SK-N-SH treated with all-trans-retinoic acid at 6 μM for 48 hours (cell line): ENCODE results near the gene UBXN11.

ENCODE experiments used
- ATAC-seq: fragments of 200-7000 bp; cut with Tn5 transposase; 3 replicates; pipeline ENCODE4 v1.9.1; 2020; ENCODE audit warnings: mild to moderate bottlenecking, moderate library complexity
- ARNTL ChIP-seq: fragments of 450-650 bp; formaldehyde crosslinking; IDR thresholded peaks from 2 replicates; pipeline ENCODE4 v1.5.0; 2020; ENCODE audit warnings: low read depth, mild to moderate bottlenecking, moderate library complexity, borderline replicate concordance
- CSDC2 ChIP-seq: fragments of 250-450 bp; sonication (Bioruptor Pico); IDR thresholded peaks from 2 replicates; pipeline ENCODE4 v1.5.0; 2020; ENCODE audit warnings: mild to moderate bottlenecking, moderate library complexity
- ESRRG ChIP-seq: fragments of 250-450 bp; sonication (Bioruptor Pico); IDR thresholded peaks from 2 replicates; pipeline ENCODE4 v1.6.1; 2021; ENCODE audit warnings: mild to moderate bottlenecking
- GLIS3 ChIP-seq: fragments of 250-450 bp; sonication (Bioruptor Pico); IDR thresholded peaks from 2 replicates; pipeline ENCODE4 v1.5.0; 2020; ENCODE audit warnings: mild to moderate bottlenecking, moderate library complexity
- ISL1 ChIP-seq: fragments of 250-450 bp; sonication (Bioruptor Pico); IDR thresholded peaks from 2 replicates; pipeline ENCODE4 v2.1.2; 2022; ENCODE audit warnings: mild to moderate bottlenecking, moderate library complexity
- OSR1 ChIP-seq: fragments of 250-450 bp; sonication (Bioruptor Pico); IDR thresholded peaks from 2 replicates; pipeline ENCODE4 v1.8.0; 2022; ENCODE audit warnings: moderate library complexity, mild to moderate bottlenecking, inconsistent platforms
- PPARA ChIP-seq: fragments of 250-450 bp; sonication (Bioruptor Pico); IDR thresholded peaks from 2 replicates; pipeline ENCODE4 v1.5.0; 2020; ENCODE audit warnings: mild to moderate bottlenecking, borderline replicate concordance
- RARB ChIP-seq: fragments of 250-450 bp; sonication (Bioruptor Pico); IDR thresholded peaks from 2 replicates; pipeline ENCODE4 v1.8.0; 2021; ENCODE audit warnings: mild to moderate bottlenecking, moderate library complexity
- SNAI2 ChIP-seq: fragments of 250-450 bp; sonication (Bioruptor Pico); IDR thresholded peaks from 2 replicates; pipeline ENCODE4 v1.5.0; 2020; ENCODE audit warnings: mild to moderate bottlenecking, moderate library complexity
- TCF4 ChIP-seq: fragments of 250-450 bp; sonication (Bioruptor Pico); IDR thresholded peaks from 2 replicates; pipeline ENCODE4 v1.8.0; 2021; ENCODE audit warnings: mild to moderate bottlenecking, moderate library complexity, borderline replicate concordance
- TOX ChIP-seq: fragments of 250-450 bp; sonication (Bioruptor Pico); IDR thresholded peaks from 2 replicates; pipeline ENCODE4 v1.8.0; 2021; ENCODE audit warnings: mild to moderate bottlenecking, moderate library complexity, borderline replicate concordance
- ZFP3 ChIP-seq: fragments of 250-450 bp; sonication (Bioruptor Pico); IDR thresholded peaks from 2 replicates; pipeline ENCODE4 v1.5.0; 2020; ENCODE audit warnings: mild to moderate bottlenecking, moderate library complexity
- ZNF70 ChIP-seq: fragments of 450-650 bp; formaldehyde crosslinking; IDR thresholded peaks from 2 replicates; pipeline ENCODE4 v1.5.0; 2020; ENCODE audit warnings: mild to moderate bottlenecking, moderate library complexity
- ZNF8 ChIP-seq: fragments of 450-650 bp; formaldehyde crosslinking; IDR thresholded peaks from 2 replicates; pipeline ENCODE4 v1.5.0; 2020; ENCODE audit warnings: mild to moderate bottlenecking, moderate library complexity
- TF ChIP-seq, protein P1 (sequence below): fragments of 250-450 bp; sonication (Bioruptor Pico); IDR thresholded peaks from 2 replicates; pipeline ENCODE4 v1.5.1; 2021; ENCODE audit warnings: mild to moderate bottlenecking, moderate library complexity
- TF ChIP-seq, protein P2 (sequence below): fragments of 250-450 bp; sonication (Bioruptor Pico); IDR thresholded peaks from 2 replicates; pipeline ENCODE4 v1.5.1; 2020; ENCODE audit warnings: low read depth, mild to moderate bottlenecking, moderate library complexity
- TF ChIP-seq, protein P3 (sequence below): fragments of 250-450 bp; sonication (Bioruptor Pico); IDR thresholded peaks from 2 replicates; pipeline ENCODE4 v1.8.0; 2021; ENCODE audit warnings: low read depth, mild to moderate bottlenecking, moderate library complexity, borderline replicate concordance
- TF ChIP-seq, protein P4 (sequence below): fragments of 250-450 bp; sonication (Bioruptor Pico); IDR thresholded peaks from 2 replicates; pipeline ENCODE4 v1.5.0; 2020; ENCODE audit warnings: mild to moderate bottlenecking, moderate library complexity

Gene UBXN11

DNA sequence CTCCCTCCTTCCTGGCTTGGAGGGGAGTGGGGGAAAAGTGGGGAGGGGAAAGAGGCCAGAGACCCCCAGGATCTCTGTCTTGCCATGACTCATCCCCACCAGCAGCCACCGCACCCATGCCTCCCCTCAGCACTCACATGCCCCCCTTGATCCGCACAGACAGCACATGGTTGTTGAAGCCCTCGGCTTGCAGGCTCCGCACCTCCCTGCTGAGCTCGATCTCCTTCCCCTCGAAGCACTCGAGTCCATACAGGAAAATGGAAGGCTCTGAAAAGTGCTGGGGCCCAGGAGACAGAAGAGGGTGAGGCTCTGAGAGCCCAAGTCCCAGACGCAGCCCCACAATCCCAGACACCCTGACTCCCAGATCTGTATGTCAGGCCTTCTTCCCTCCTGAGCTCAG is 22.2 kb upstream of the UBXN11 start:
- no peak for ATAC-seq
- TF ChIP-seq CSDC2 (CRISPR knock-in tag): no peak
- TF ChIP-seq, protein P1, sequence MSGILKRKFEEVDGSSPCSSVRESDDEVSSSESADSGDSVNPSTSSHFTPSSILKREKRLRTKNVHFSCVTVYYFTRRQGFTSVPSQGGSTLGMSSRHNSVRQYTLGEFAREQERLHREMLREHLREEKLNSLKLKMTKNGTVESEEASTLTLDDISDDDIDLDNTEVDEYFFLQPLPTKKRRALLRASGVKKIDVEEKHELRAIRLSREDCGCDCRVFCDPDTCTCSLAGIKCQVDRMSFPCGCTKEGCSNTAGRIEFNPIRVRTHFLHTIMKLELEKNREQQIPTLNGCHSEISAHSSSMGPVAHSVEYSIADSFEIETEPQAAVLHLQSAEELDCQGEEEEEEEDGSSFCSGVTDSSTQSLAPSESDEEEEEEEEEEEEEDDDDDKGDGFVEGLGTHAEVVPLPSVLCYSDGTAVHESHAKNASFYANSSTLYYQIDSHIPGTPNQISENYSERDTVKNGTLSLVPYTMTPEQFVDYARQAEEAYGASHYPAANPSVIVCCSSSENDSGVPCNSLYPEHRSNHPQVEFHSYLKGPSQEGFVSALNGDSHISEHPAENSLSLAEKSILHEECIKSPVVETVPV: no peak
- TF ChIP-seq ZFP3 (CRISPR knock-in tag): no peak
- TF ChIP-seq ESRRG (CRISPR knock-in tag): no peak
- no peak for TF ChIP-seq GLIS3 (CRISPR knock-in tag)
- TF ChIP-seq, all 23 proteins: peak for 0

DNA sequence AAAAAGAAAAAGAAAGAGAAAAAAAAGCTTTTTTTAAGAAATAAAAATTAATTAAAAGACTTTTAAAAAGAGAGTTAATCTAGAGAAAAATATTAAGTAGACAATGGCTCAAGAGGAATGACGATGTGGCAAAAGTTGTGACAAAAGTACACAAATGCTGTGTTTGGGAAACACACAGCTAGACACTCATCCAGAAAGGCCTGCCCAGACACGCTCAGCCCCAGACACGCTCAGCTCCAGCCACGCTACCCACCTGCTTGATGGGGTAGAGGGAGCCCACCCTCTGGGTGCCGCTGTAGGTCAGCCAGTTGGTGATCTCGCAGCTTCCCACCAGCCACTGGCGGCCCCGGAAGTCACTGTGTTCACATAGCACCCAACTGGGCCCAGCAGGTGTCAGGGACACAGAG is 21.5 kb upstream of the UBXN11 start:
- TF ChIP-seq, protein P2, sequence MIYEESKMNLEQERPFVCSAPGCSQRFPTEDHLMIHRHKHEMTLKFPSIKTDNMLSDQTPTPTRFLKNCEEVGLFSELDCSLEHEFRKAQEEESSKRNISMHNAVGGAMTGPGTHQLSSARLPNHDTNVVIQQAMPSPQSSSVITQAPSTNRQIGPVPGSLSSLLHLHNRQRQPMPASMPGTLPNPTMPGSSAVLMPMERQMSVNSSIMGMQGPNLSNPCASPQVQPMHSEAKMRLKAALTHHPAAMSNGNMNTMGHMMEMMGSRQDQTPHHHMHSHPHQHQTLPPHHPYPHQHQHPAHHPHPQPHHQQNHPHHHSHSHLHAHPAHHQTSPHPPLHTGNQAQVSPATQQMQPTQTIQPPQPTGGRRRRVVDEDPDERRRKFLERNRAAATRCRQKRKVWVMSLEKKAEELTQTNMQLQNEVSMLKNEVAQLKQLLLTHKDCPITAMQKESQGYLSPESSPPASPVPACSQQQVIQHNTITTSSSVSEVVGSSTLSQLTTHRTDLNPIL (CRISPR knock-in tag): no peak
- TF ChIP-seq, protein P3, sequence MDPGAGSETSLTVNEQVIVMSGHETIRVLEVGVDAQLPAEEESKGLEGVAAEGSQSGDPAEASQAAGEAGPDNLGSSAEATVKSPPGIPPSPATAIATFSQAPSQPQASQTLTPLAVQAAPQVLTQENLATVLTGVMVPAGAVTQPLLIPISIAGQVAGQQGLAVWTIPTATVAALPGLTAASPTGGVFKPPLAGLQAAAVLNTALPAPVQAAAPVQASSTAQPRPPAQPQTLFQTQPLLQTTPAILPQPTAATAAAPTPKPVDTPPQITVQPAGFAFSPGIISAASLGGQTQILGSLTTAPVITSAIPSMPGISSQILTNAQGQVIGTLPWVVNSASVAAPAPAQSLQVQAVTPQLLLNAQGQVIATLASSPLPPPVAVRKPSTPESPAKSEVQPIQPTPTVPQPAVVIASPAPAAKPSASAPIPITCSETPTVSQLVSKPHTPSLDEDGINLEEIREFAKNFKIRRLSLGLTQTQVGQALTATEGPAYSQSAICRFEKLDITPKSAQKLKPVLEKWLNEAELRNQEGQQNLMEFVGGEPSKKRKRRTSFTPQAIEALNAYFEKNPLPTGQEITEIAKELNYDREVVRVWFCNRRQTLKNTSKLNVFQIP (CRISPR knock-in tag): no peak
- TF ChIP-seq GLIS3 (CRISPR knock-in tag) (no peak), RARB (CRISPR knock-in tag) (no peak), TOX (CRISPR knock-in tag) (no peak), OSR1 (CRISPR knock-in tag) (no peak)
- TF ChIP-seq, all 23 proteins: peak for 0
- no peak for ATAC-seq

DNA sequence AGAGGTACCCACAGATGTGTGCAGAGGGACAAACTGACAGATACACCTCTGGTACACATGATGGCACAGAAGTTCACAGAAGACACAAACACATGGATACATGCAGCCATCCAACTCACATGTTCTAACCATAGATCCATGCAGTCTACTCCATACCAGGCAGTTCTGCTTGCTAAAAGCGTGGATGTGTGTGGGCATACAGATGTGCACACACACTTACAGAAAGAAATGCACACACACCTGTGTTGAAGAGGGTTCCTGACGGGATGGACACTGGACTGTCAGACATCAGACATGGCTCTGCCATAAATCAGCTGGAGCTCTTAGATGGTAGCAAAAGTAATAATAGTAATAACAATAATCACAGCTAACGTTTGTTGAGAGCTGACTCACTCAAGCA is 18.1 kb upstream of the UBXN11 start:
- TF ChIP-seq, protein P1: no peak
- TF ChIP-seq ARNTL: no peak
- no peak for TF ChIP-seq ZNF8 (CRISPR knock-in tag)
- no peak for TF ChIP-seq ISL1 (CRISPR knock-in tag)
- TF ChIP-seq SNAI2: no peak
- TF ChIP-seq PPARA (CRISPR knock-in tag): no peak
- no peak for TF ChIP-seq TOX (CRISPR knock-in tag)
- TF ChIP-seq TCF4 (CRISPR knock-in tag): no peak
- TF ChIP-seq CSDC2 (CRISPR knock-in tag): no peak
- TF ChIP-seq, protein P4, sequence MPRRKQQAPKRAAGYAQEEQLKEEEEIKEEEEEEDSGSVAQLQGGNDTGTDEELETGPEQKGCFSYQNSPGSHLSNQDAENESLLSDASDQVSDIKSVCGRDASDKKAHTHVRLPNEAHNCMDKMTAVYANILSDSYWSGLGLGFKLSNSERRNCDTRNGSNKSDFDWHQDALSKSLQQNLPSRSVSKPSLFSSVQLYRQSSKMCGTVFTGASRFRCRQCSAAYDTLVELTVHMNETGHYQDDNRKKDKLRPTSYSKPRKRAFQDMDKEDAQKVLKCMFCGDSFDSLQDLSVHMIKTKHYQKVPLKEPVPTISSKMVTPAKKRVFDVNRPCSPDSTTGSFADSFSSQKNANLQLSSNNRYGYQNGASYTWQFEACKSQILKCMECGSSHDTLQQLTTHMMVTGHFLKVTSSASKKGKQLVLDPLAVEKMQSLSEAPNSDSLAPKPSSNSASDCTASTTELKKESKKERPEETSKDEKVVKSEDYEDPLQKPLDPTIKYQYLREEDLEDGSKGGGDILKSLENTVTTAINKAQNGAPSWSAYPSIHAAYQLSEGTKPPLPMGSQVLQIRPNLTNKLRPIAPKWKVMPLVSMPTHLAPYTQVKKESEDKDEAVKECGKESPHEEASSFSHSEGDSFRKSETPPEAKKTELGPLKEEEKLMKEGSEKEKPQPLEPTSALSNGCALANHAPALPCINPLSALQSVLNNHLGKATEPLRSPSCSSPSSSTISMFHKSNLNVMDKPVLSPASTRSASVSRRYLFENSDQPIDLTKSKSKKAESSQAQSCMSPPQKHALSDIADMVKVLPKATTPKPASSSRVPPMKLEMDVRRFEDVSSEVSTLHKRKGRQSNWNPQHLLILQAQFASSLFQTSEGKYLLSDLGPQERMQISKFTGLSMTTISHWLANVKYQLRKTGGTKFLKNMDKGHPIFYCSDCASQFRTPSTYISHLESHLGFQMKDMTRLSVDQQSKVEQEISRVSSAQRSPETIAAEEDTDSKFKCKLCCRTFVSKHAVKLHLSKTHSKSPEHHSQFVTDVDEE (CRISPR knock-in tag): no peak

DNA sequence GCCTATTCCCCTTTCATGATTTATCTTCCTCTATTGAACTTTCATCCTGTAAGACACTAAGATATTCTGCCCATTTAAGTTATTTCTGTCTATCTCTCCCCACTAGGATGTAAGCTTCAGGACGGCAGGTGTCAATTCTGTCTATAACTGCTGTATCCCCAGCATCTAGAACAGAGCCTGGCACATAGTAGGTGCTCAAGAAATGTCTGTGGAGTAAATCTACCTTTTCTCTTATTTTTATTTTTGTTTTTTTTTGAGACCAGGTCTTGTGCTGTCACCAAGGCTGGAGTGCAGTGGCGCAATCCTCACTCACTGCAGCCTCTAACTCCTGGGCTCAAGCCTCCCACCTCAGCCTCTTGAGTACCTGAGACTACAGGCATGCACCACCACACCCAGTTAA is 16.9 kb upstream of the UBXN11 start:
- no peak for ATAC-seq

More for the DNA sequence above, 18.1 kb upstream of the UBXN11 start:
- no peak for ATAC-seq

More for the DNA sequence above, 16.9 kb upstream of the UBXN11 start:
- TF ChIP-seq, protein P2 (CRISPR knock-in tag): no peak
- TF ChIP-seq, protein P4 (CRISPR knock-in tag): no peak
- TF ChIP-seq CSDC2 (CRISPR knock-in tag) (no peak), ZNF70 (CRISPR knock-in tag) (no peak), ISL1 (CRISPR knock-in tag) (no peak), RARB (CRISPR knock-in tag) (no peak)
